HG02884 (cell line): ENCODE measurements around the gene PPM1L.

Experiments
- ATAC-seq: cut with Tn5 transposase; IDR thresholded peaks from one replicate; pipeline ENCODE4 v1.9.1; 2021; ENCODE audit warnings: mild to moderate bottlenecking, moderate library complexity; ENCODE audit not compliant: unreplicated experiment

Gene PPM1L

GRCh38 chr3:161025911-161026310 lies 269.9 kb downstream of the PPM1L start:
- ATAC-seq = no peak

- ATAC-seq = no peak
Observed at GRCh38 chr3:161026612-161027510, 270.8 kb downstream of the PPM1L start.

- no peak for ATAC-seq
Observed at GRCh38 chr3:161028555-161029153, 272.6 kb downstream of the PPM1L start.

GRCh38 chr3:161031134-161031533 lies 275.1 kb downstream of the PPM1L start:
- no peak for ATAC-seq

- ATAC-seq = peak; percentile 86
Observed at GRCh38 chr3:161034913-161035550, 279.0 kb downstream of the PPM1L start.

- peak; percentile 33 for ATAC-seq
Observed at GRCh38 chr3:161035711-161036110, 279.7 kb downstream of the PPM1L start.

GRCh38 chr3:161038725-161039124 lies 282.7 kb downstream of the PPM1L start:
- no peak for ATAC-seq

- peak; percentile 77 for ATAC-seq
Observed at GRCh38 chr3:161042023-161042501, 286.0 kb downstream of the PPM1L start.

- ATAC-seq = peak; percentile 81
Observed at GRCh38 chr3:161043336-161044035, 287.5 kb downstream of the PPM1L start.

- ATAC-seq = no peak
Observed at GRCh38 chr3:161049683-161050248, 293.7 kb downstream of the PPM1L start.

GRCh38 chr3:161050935-161051334 lies 294.9 kb downstream of the PPM1L start:
- peak; percentile 80 for ATAC-seq

- ATAC-seq = no peak
Observed at GRCh38 chr3:161051856-161052255, 295.8 kb downstream of the PPM1L start.

GRCh38 chr3:161054860-161055604 lies 299.0 kb downstream of the PPM1L start:
- ATAC-seq = no peak

GRCh38 chr3:161064413-161064812 lies 308.4 kb downstream of the PPM1L start:
- ATAC-seq = no peak

- ATAC-seq = no peak
Observed at GRCh38 chr3:161066930-161067329, 310.9 kb downstream of the PPM1L start.

- ATAC-seq = no peak
Observed at GRCh38 chr3:161067335-161067734, 311.3 kb downstream of the PPM1L start.

GRCh38 chr3:161069511-161070251 lies 313.6 kb downstream of the PPM1L start:
- peak; percentile 91 for ATAC-seq

GRCh38 chr3:161070252-161070930 lies 314.4 kb downstream of the PPM1L start:
- ATAC-seq = no peak
